Midbrain (tissue), 1 donor: ENCODE data around the gene GPR146.

ENCODE experiments used
- DNase-seq: peaks from one replicate; lab custom pipeline; 2025; lab: John Stamatoyannopoulos, UW

Gene GPR146

DNA sequence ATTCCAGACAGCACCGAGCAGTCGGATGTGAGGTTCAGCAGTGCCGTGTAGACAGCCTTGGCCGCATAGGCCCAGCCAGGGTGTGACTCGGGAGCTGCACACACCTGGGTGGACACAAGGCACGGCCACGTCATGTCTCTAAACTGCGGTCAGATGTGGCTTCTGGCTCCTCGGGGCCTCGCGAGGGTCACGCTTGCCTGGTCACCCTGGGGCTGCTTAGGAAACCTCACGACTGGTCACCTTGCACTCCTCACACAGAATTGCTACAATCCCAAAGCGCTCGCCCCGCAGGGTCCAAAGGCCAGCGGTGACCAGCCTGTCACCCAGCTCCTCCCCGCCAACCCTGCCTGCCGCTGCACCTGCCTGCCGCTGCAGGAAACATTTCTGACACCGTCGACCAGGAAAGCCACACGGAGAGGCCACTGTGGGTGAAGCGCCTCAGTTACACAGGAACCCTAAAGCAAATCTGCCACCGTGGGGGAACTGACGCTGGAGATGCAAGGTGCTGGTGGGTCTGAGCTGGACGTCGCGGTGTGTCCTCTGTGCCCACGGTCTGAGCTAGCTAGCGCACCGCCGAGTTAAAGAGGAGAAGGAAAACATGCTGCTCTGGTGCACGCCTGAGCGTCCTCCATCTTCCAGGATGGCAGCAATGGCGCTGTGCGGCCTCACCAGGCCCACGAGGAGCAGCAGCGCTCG lies 48.6 kb downstream of the GPR146 start:
- DNase-seq, result no peak

DNA sequence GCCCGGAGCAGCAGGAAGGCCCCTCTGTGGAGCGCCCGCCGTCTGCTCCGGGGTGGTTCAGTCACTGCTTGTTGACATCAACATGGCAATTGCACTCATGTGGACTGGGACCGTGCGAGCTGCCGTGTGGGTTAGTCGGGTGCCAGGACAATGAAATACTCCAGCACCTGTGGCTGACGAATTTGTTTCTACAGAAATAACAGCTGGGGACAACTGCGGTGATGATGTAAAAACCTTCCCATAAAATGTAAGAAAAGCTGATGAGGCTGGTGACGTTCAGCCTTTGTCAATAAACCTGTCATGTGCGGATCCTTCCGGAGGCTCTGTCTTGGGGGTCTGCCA lies 49.1 kb downstream of the GPR146 start:
- no peak for DNase-seq

DNA sequence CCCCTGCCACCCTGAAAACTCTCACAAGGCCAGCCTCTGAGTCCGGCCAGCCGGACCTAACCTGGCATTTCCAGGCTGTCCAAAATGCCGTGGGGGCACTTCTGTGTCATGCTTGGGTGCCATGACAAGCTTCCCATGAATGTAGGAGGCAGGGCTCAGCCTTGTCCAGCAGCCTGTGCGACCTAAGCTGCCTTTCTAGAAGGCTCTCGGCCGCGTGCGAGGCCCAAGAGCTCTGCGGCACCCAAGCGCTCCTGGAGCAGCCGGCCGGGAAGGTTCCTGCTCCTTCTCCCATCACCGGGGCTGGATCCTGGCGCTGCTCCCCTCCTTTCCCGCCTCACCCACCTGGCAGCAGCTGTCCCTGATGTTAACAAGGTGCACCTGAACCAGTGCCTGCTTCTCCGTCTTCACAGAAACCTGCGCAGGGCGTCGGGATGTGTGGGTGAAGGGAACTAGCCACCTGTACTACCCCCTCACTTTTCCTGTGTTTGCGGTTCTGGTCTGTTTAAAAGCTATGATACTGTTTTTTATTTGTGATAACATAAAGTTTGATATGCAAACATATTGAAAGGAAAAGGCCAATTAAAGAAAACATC lies 49.7 kb downstream of the GPR146 start:
- no peak for DNase-seq

DNA sequence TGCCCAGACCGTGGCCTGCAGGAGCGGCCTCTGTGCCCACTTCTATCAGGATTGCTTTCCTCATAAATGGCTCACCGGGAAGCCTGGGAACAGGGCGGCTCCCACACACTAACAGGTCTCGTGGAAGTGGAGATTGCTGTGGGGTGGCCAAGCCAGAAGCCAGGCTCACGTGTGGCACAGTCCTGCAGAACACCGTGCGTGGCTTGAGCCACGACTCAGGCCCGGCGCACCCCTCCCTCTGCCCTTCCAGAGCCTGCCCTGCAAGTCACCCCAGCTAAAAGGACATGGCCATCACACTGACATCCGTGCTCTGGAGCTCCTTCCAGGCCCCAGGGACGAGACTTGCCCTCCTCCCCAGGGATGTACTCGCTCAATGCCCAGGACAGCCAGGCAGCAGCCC lies 50.5 kb downstream of the GPR146 start:
- DNase-seq, result no peak

DNA sequence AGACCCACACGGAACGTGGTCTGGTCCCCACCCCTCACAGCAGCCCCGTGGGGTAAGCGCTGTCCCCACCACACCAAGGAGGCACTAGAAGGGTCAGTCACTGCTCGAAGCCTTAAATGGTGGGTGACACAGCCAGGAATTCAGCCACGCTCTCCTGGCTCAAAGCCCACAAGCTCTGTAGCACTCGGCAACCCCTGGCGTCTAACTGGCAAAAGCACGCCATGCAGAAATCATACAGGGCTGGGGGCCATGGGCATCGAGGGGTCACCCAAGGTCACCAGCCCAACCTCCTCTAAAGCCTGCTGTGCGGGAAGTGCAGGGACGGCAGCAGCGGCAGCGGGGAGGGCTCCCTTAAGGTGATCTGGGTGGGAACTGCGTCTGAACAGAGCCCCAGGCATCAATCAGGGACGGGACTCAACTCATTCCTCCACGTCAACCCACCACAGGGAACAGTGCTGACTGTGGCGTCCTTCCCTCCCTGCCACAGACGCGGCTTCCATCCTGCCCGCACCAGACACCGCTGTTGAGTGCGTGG lies 51.3 kb downstream of the GPR146 start:
- no peak for DNase-seq

DNA sequence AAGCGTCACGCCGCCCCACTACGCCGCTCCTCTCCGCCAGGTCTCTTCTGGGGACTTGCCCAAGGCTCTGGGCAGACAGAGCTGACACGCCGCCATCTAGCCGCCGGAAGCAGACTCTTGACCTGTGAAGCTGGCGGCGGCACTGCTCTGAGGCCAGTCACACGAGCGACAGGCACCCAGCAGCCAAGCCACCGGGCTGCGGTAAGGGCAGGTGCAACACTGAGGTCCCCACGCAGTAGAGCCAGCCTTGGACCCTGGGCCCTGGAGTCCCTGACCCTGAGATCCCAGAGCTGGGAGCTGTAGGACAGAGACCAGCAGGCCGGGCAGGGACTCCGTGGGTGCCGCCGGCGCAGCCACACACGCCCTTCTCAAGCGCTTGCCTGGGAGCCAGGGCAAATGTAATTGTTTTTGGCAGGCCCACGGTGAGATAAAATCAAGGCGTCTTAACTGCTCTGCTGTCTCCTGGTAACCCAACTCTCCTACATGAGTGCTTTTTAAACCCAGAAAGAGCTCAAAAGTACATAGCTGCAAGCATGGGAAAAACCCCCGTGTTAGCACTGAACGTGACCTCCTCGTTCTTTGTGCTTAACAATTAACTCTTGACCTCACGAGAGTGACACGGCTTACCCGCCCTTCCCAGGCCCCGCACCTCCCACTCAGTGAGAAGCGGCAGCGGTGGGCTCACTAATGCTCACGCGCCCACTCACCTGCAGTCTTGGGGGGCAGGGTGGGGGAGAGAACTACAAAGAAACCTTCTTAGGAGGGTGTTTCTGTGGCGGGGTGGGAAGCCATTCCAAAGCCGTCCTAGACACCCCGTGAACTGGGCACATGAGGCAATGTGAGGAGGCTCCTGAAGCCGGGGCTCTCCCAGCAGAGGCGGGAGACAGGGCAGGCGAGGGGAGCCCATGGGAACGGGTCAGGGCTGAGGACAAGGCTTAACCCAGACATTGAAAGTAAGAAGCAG lies 52.1 kb downstream of the GPR146 start:
- DNase-seq, result no peak

DNA sequence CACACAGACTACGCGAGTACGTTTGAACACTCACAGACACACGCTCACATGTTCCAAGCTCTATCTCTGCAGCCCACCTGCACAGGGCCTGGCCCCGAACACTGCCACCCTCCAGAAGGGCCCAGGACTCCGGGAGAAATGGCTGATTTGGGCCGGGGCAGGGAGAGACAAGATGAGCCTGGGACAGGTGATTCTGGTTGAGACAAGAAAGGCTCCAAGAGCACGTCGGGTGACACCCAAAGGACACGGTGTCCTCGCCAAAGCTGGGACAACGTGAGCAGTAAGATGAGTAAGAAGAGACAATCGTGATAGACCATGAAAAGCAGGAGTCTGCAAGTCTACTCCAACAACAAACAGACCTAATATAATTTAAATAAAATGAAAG lies 52.8 kb downstream of the GPR146 start:
- DNase-seq, result no peak

DNA sequence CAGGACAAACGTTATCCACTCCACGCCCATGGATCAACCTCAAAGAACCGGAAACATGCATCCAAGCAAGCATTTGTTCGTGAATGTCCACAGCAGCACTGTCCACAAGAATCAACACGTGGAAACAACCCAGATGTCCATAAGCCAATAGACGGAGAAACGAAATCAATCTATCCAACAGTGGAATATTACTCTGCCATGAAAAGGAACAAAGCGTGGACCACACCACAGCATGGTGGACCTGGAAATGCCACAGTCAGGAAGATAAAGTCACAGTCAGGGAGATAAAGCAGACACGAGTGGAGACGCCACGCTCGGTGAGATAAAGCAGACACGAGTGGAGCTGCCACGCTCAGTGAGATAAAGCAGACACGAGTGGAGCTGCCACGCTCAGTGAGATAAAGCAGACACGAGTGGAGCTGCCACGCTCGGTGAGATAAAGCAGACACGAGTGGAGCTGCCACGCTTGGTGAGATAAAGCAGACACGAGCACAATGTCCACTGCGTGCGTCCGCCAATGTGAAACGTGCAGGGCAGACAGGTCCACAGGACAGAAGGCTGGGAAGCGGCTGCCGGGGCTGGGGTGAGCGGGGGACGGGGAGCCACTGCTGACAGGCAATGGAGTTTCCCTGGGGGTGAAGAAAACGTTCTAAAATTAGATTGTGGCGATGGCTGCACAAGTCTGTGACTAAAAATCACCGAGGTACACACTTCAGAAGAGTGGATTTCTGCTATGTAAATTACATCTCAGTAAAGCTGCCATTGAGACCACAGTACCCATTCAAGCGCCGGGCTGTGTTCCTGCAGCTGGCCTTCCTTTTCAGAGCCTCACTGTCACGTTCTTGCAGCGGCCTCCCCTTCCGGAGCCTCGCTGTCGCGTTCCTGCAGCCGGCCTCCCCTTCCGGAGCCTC lies 54.2 kb downstream of the GPR146 start:
- no peak for DNase-seq

DNA sequence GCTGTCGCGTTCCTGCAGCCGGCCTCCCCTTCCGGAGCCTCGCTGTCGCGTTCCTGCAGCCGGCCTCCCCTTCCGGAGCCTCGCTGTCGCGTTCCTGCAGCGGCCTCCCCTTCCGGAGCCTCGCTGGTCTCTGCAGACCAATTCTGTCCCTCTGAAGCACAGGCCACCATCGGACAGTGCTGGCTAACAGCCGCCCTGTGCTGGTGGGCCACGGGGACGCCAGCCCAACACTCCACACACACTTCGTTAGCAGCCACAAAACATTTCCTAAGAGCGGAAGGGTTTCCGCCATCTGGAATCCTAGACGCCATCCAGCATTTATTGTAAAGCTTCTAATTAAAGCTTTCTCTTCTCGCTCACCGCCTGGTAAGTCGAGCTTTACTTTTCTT lies 54.8 kb downstream of the GPR146 start:
- DNase-seq, result no peak

DNA sequence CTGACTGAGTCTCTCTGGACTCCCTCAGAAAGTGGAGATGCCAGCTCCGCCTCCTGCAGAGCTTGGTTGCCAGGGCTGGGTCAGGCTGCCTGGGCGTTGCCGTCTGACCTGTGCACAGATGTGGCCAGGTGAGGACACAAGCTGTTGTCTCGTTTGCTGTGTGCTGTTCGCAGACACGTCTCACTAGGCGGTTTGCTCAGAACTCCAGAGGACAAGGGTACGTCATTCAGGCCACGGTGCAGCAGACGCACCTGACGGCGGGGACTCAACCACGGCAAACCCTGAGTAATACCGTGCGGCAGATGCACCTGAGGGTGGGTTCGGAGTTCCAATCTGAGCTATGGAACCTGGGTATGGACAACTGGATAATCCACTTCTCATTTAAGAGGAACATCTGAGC lies 55.3 kb downstream of the GPR146 start:
- no peak for DNase-seq

DNA sequence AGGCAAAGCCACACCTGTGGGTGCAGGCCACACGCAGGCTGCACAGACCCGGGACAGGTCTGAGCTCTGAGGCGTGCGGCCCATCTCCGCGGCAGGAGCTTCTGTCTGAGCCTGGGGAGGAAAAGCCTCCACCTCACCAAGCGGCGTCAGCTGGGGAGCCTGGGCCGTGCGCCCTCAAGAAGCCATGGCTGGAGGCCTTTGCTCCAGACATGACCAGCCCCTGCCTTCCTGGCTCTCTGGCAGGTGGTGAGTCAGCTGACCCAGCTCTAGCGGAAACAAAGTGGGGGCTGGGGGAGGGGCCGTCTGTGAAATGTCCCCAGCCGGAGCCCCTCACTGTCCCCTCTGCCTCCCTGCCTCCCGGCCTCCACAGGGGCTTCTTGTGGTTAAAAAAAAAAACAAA lies 56.0 kb downstream of the GPR146 start:
- no peak for DNase-seq

DNA sequence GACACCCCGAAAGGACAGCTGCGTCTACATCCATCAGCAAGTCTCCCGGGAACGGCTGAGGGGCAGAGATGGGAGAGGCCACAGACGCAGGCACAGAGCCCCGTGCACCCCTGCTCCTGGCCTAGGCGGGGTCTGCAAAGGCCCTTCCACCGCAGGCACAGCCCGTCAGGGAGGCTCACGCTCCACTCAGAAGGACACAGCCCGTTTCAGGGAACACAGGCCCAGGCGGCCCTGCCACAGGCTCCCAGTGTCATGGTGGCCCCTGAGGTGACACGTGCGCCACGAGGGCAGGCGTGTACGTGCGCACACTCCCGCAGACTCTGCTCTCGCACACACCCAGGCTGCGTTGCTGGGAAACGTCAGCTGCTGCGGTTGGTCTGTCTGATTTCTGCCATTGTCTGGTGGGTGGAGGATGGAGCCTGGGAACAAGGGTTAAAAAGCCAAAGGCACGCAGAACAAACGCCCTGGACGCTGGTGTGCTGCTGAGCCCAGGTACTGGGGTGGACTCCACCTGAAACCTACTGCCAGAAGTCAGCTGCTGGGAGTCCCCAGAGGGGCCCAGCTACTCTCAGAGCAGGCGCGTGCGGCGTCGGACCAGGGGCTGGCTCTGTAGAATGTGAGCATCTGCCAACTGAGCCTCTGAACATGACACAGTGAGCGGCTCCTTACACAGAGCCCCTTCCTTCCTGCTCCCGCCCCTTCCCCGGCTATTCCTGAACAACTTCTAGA lies 56.7 kb downstream of the GPR146 start:
- no peak for DNase-seq

DNA sequence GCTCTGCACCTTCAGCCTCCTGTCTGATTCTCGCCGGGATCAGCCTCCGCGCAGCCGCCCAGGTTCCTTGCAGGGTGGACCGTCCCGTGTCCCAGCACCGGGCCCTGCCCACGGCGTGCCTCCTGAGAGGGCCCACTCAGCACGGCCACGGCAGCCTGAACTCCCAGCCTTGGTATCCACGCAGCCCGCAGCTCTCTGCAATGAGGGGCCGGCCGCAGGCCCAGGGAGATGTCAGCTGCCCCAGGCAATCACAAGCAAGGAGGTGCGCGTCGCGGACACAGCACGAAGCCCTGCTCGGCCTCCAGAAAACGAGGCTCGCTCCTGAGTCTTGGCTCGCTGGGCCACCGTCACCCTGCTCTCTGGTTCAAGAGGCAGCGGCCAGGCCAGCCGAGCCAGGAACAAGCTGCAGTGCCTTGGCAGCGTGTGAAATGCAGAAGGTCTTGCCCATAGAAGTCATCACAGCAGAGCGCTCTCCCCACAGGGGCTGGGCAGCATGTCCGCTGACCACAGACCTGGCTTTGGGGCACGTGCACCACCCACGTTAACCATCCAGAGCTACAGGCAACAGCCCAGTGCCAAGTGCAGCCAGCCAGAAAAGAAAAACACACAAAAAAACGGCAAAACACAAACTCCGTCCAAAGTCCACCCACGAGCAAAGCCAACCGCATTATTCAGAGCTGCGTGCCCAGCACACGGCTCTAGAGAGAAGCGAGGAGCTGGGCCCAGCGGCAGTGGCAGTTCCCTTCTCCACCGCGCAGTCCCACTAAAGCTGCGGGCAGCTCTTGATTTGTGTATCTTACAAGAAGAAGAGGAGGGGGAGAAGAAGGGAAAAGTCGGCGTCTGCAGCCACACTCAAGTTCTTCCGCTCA lies 57.5 kb downstream of the GPR146 start:
- no peak for DNase-seq

DNA sequence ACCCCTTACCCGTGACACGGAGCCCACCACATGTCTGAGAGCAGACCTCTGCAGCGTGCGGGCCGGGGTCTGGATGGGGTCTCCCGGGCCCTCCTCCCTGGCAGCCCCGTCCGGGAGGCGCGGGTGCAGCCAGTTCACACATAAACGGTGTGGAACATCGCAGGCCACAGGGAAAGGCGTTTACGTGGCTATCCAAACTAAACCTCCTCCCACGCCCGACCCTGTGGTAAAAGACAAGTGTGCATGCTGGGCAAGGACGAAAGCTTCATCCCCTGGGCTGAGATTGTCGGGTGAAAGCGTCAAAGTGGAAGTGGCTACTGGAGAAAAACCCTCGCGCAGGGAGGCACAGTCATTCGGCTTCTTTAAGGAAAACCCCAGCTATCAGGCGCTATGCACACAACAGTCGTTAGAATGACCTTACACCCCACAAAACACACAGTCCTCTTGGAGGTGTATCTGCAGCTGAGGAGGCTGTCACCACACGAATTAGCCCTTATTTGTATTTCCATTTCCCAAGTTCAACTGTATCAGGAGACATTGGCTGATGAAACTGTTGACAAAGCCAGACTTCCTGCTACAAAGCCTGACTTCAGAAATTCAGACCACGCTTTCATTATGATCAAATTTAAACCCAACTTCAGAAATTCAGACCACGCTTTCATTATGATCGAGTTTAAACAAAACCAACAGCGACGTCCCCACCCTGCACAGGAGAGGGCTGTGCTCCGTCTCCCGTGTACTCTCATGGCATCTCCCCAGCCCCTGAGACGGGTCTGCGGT lies 58.9 kb downstream of the GPR146 start:
- no peak for DNase-seq

DNA sequence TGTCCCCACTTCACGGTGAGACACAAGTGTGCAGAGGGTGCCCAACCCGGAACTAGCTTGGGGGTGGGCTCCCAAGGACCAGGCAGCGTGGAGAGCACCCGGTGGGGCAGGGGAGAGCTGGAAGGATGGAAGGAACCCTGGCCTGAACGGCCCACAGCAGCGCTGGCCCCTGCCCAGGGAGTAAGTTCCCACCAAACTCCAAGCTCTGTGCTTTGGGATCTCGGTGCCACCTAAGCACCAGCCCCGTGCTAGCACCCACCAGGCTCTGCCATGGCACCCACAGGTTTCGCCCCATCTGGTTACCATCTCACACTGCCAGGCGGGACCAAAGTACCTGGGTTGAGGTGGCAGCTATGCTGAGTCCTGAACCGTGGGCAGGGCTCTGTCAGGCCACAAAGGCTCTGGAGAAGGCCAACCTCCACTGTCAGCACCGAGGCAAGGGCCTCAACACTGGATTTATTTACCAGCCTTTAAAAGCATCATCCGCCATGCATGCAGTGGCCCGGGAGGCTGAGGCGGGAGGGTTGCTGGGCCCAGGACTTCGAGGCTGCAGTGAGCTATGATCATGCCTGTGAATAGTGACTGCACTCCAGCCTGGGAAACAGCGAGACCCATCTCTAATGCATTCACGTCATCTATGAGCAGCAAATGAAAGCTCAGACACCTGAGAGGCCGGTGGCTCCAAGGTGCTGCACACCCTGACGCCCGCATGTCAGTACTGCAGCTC lies 59.6 kb downstream of the GPR146 start:
- no peak for DNase-seq

DNA sequence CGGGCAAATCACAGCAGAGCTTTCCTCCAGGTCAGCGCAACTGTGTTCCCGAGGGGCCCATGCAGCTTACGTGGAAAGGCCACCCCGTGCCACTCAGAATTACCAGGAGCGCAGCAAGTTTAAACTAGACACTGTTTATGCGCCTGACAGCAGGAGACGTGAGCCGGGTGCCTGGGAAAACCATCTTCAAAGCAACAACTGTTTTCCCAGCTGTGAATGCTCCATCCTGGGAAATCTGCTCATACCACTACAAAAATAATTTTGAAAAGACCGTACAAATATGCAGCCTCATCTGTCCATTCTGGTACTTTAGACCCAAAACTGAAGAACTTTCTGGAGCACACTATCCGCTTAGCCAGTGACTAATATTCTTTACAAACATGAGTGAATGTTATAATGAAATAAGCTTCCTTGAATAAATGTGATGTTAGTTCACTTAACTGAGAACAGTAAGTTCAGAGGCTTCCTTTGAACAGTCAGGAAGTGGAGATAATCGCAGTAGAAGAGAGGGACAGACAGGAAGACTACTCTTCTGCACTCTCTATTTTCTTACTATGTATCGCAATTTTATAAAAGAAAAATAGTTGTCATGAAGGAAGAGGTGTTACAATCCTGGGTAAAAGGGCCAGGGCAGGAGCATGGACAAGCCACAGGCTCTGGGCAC lies 60.3 kb downstream of the GPR146 start:
- no peak for DNase-seq

DNA sequence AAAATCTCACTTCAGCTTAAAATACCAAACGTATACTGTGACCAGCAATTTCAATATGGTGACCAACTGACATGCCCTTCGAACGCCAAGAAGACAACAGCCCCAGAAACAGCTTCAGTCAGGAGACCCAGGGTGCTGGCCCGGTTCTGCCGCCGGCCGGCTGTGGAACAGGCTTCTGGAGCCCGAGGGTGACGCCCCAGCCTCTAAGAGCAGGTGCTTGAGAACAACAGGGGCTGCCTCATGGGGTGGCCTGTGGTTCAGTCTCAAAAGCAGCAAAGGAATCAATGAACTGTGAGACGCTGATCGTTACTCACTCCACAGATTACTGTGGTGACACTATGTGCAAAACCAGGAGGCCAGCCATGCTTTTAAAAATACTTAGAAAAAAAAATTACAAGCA lies 60.8 kb downstream of the GPR146 start:
- DNase-seq, result no peak
